HG03196 (cell line): ENCODE data around the gene ASTN2.
"Not testable (repeated sequence)": the region's sequence is repeated elsewhere in the genome, so short reads cannot be mapped to it uniquely, and the experiment has no call there.

Experiments
- ATAC-seq: cut with Tn5 transposase; IDR thresholded peaks from one replicate; pipeline ENCODE4 v1.9.1; 2021; ENCODE audit not compliant: unreplicated experiment

Gene ASTN2

DNA sequence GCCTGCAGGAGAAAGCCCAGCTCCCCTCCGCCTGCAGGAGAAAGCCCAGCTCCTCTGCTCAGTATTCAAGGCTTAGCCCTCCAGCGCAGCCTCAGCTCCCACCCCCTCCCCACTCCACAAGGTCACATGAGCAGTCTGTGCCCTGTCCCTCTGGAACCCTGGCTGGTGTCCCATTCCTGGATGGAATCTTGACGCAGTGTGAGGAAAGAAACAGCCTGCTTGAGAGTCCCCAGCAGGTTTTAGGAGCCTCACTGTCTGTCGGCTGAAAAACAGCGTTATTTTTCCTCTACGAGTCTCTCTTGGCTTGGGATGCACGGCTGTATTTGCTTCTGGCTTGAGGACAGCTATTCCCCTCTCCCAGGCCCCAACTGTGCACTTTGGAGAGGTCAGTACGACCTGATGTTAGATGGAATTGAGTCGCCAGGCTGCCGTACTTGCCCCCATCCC is 937.9 kb downstream of the ASTN2 start:
- no peak for ATAC-seq

- no peak for ATAC-seq
These were observed 938.9 kb downstream of the ASTN2 start for GRCh38 chr9:116476002-116476401.

DNA sequence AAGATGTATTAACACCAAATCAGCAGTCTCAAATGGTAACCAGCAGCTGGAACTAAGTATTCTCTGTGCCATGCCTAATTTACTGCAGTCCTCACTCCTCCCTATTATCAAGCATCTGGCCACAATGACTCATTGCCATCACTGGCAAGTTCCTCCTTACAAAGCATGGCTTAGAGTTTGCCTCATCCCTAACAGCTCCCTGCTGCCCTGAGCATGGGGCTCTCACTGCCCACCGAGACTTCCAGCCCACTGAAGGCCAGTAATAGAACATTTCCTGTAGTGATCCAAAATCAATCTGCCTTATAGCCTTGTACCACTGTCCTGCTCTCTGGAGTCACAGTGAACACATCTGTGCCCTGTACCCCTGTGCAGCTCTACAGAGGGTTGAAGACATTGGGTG is 939.7 kb downstream of the ASTN2 start:
- no peak for ATAC-seq

- ATAC-seq = no peak
These were observed 942.8 kb downstream of the ASTN2 start for GRCh38 chr9:116471944-116472506.

DNA sequence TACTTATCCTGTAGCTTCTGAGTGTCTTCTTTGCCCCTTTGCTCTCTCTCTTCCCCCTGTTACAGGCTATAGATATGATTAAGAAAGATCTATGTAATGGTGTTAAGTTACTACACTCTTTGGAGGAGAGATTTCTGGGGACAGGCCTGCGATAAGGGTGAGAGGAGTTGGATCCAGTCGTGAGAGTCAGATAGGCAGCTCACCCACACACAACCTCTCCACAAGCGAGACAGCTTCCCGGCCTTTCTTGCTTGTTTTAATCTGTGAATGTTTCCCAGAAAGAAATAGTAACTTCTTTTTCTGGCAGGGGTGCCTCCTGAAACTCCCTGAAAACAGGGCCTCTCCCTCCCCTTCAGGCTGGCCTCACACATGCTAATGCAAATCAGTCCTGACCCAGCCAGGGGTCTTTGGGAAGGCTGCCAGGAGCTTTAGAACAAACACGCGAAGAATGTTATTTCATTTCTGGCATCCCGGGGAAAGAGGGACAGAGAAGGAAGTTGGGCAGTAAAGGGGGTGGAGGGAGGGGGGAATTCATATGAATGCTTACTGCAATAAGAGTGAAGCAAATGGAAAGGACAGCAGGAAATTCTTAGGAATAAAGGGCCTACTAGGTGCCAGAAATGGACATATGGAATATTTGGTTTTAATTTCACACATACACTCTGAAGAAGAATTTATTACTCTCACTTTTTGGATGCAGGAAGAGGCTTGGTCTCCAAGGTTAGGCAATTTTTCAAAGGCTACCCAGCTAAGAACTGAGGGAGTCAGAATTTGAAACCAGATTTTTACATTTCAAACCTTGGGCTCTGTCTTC is 943.6 kb downstream of the ASTN2 start:
- no peak for ATAC-seq

DNA sequence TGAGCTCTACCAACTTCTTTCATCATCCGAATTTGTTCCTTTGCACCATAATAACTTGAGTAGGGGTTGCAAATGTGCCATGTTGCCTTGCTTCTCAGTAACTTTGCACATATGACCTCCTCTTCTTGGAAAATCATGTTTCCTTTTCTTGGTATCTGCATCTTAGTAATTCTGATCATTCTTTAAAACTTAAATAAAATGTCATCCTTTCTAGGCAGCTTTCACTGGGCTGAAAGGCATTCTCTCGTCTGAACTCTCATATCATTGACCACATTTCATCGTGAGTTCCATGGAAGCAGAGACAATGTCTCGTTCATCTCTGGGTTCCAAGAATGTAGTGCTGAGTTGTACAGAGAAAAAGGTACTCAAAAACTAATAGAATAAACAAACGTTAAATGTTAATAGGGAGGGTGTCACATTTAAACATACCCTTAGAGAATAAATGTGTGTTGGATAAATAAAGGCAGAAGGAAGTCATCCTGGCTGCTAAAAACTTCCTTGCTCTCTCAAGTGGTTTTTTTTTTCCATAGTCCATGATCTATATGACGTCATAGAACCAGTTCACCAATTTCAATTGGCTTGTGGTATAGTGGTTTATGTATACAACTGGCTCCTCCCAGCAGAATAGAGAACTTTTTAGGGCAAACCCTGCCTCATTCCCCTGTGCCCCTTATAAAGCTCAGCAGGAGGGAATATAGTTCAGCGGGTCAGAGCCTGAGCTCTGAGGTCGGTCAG is 945.9 kb downstream of the ASTN2 start:
- no peak for ATAC-seq

GRCh38 chr9:116468369-116468768 is 946.5 kb downstream of the ASTN2 start:
- ATAC-seq = no peak

DNA sequence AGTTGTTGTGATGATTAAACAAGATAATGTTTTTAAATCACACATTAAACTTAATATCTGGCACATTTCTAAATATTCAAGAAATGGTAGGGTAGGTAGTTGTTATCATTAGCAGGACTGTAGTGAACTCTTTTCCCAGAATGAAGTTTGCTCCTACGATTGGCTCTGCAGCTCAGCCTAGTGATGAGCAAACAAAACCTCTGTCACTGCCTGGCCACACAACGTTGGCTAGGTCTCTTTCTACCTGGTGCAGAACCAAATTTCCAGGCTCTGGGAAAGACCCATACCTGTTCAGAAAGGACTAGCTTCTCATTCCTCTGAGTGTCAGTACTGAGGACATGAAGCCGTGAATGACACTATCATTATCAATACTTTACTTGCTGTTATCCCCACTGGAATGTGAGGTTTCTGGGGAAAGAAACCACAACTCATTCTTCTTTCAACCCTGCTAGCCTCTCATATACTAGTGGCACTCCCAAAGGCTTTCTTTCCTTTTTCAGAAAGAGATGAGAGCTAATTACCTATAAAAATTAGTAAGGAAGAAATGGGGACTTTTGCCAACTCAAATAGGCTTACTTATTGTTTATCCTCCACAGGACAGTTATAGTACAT is 947.0 kb downstream of the ASTN2 start:
- ATAC-seq = no peak

- ATAC-seq = no peak
These were observed 948.3 kb downstream of the ASTN2 start for GRCh38 chr9:116466271-116467235.

GRCh38 chr9:116465576-116466270 is 949.1 kb downstream of the ASTN2 start:
- no peak for ATAC-seq

GRCh38 chr9:116464987-116465571 is 949.8 kb downstream of the ASTN2 start:
- no peak for ATAC-seq

DNA sequence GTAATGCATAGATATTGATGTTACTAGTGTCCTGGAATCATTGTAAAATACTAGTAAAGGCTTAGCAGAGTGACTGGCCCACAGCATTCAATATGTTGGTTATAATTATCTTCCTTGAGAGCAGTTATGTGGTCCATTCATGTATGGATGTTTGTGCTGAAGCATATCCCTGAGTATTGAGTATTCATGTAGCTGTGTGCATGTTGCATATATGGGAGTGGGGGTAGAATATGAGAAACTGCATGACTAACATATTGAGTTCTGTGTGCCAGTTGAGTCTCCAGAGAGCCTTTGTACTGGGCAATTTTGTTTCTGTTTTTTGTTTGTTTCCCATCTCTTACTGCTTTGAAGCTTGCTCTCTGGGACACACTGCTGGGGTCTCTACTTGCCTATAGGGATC is 950.4 kb downstream of the ASTN2 start:
- no peak for ATAC-seq

DNA sequence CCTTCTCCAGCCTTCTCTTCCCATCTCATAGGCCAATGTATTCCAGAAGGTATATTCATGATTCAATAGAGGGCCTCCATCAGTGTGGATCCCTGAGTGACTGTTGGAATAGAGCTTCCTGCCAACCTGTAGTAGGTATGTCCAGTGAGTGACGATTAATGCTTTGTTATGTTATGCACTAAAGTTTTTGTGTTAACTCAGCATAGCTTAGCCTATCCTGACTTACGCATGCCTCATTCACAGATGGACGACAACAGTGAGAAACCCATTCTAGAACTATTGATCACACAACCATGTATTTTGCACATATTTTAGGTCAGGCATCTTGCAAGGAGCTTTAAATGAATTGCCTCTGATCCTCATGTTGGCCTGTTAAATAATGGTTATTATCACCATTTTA is 953.2 kb downstream of the ASTN2 start:
- ATAC-seq = no peak

DNA sequence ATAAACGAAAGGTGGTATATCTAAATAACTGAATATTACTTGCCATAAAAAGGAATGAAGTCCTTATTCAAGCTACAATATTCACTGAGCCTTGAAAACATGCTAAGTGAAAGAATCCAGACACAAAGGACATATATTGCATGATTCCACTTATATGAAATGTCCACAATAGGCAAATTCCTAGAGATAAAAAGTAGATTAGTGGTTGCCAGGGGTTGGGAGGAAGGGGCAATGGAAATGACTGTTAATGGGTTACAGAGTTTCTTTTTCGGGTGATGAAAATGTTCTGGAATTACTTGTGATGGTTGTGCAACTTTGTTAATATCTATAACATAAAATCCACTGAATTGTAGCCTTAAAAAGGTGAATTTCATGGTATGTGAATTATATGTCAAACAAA is 954.8 kb downstream of the ASTN2 start:
- ATAC-seq = no peak

DNA sequence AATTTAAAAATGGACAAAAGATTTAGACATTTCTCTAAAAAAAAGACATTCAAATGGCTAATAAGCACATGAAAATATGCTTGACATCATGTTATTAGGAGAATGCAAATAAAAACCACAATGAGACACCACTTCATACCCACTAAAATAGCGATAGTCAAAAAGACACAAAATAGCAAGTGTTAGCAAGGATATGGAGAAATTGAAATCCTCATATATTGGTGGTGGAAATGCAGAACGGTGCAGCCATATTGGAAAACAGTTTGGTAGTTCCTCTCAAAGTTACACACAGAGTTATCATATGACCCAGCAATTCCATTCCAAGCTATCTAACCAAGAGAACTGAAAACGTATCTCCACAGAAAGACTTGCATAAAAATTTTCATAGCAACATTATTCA is 955.3 kb downstream of the ASTN2 start:
- ATAC-seq = no peak

DNA sequence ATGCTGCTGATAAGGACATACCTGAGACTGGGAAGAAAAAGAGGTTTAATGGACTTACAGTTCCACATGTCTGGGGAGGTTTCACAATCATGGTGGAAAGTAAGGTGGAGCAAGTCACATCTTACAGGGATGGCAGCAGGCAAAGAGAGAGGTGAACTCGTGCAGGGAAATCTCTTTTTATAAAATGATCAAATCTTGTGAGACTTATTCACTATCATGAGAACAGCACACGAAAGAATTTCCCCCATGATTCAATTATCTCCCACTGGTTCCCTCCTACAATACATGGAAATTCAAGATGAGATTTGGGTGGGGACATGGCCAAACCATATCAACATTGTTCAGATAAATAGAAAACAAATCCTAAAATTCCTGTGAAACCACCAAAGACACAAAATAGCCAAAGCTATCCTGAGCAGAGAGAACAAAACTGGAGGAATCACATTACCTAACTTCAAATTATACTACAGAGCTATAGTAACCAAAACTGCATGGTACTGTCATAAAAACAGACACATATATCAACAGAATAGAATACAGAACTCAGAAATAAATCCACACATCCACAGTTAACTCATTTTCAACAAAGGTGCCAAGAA is 958.3 kb downstream of the ASTN2 start:
- ATAC-seq = no peak

DNA sequence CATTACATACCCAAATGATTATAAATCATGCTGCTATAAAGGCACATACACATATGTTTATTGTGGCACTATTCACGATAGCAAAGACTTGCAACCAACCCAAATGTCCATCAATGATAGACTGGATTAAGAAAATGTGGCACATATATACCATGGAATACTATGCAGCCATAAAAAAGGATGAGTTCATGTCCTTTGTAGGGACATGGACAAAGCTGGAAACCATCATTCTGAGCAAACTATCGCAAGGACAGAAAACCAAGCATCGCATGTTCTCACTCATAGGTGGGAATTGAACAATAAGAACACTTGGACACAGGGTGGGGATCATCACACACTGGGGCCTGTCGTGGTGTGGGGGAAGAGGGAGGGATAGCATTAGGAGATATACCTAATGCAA is 960.3 kb downstream of the ASTN2 start:
- ATAC-seq = not testable (repeated sequence)

DNA sequence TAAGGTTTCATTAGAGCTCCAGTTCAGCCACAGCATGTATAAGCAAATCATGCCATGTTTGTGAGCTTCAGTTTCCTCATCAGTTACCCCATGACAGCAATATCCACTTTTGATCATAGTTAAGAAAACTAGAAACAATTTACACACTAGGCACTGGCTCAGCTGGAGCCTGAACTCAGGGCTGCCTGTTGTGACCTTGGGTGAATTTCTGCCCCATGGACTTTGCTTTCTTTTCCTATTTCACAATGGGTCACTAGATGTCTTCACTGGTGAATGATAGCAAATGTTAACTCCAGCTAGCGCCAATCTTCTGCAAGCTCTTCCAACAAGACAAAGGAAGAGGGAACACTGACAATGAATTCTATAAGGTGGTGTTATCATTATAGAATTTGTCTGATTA is 961.1 kb downstream of the ASTN2 start:
- no peak for ATAC-seq

DNA sequence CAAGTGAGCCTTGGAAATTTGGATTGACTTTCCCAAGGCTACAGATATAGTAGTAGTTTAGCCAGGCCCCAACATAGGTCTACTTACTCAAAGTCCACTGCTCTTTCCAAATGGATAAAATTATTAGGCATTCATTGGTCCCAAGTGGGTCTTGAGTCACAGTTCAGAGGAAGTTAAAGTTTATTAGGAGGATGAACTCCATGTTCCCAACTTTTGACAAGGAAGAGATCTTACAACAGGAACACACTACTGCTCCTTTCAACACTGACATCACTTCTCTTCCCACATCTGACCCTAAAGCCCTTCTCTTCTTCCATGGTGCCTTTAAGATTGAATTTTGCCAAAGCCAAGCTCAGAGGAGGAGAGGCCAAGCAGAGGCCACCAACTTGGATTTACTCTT is 962.2 kb downstream of the ASTN2 start:
- no peak for ATAC-seq
